Activated CD8-positive, alpha-beta T cell treated with anti-CD3 and anti-CD28 coated beads for 36 hours (primary cell): ENCODE measurements around the gene TERC. TPM values are rescaled to one million over a fixed set of nuclear protein-coding genes. Genes with fewer than 3 reads are reported as not detected.
A peak's percentile ranks its signal among the peaks of the same experiment; 100 is the strongest.

ENCODE experiments used
- ATAC-seq: fragments of 200-7000 bp; cut with Tn5 transposase; one replicate; pipeline ENCODE4 v1.10.0; 2021; ENCODE audit warnings: mild to moderate bottlenecking, moderate library complexity
- CTCF ChIA-PET: fragments of 350-600 bp; sonication (Branson Sonifier 250); formaldehyde crosslinking; loops from one replicate; lab custom pipeline; 2021; ENCODE audit warnings: antibody characterized with exemption; lab: Charles Lee
- POLR2A ChIA-PET: fragments of 350-600 bp; sonication (Branson Sonifier 250); formaldehyde crosslinking; loops from one replicate; lab custom pipeline; 2021; ENCODE audit warnings: antibody characterized with exemption; lab: Charles Lee
- DNase-seq: peaks from one replicate; pipeline ENCODE4 v3.0.0-alpha.2; 2020
- H3K27ac Mint-ChIP-seq: one replicate; pipeline ENCODE4 v1.8.0; 2021; ENCODE audit warnings: mild to moderate bottlenecking, mixed read lengths
- H3K27me3 Mint-ChIP-seq: one replicate; pipeline ENCODE4 v1.8.0; 2021; ENCODE audit warnings: mixed read lengths
- H3K36me3 Mint-ChIP-seq: one replicate; pipeline ENCODE4 v1.8.0; 2021; ENCODE audit warnings: low read depth, mixed read lengths
- H3K4me1 Mint-ChIP-seq: one replicate; pipeline ENCODE4 v1.8.0; 2021; ENCODE audit warnings: low read depth, mixed read lengths
- H3K4me3 Mint-ChIP-seq: one replicate; pipeline ENCODE4 v1.8.0; 2021; ENCODE audit warnings: mild to moderate bottlenecking, moderate library complexity, mixed read lengths
- H3K9me3 Mint-ChIP-seq: one replicate; pipeline ENCODE4 v1.8.0; 2021; ENCODE audit warnings: mixed read lengths
- CTCF ChIP-seq: fragments of 200-600 bp; IDR thresholded peaks from one replicate; pipeline ENCODE4 v1.8.0; 2022; ENCODE audit warnings: antibody characterized with exemption, mild to moderate bottlenecking
- intact Hi-C: fragments of 100-400 bp; cut with micrococcal nuclease; formaldehyde crosslinking; loops from one replicate; pipeline ENCODE4 v1.10.0; 2022
- total RNA-seq, 2 experiments: library from RNA; stranded (reverse); gene quantifications; one replicate each; pipeline ENCODE4 v1.2.3, GENCODE V29; 2021

The TERC gene
- total RNA-seq, 2 experiments from 2014 or later, result 21.7 to 29.0 TPM

- DNase-seq (no peak), ATAC-seq (no peak)
- H3K4me3 Mint-ChIP-seq, result no peak overlapping the region
- ChIA-PET POLR2A (interaction anchor here (0.6 kb wide), 1 partner anchor 213 kb away, joined by 5 read pairs; no protein-coding TSS in a partner anchor), CTCF (interaction anchor here (0.8 to 1.2 kb wide), 2 partner anchors 8 to 9 kb away, joined by 3 read pairs; no protein-coding TSS in a partner anchor)
- intact Hi-C loops, result no loop called here
- no peaks in the 10 kb centered on the region for H3K36me3 Mint-ChIP-seq
- no peak overlapping the region for H3K27ac Mint-ChIP-seq
- peaks cover 7% of the 10 kb centered on the region for H3K27me3 Mint-ChIP-seq
- peaks cover 2% of the 10 kb centered on the region for H3K9me3 Mint-ChIP-seq
- H3K4me1 Mint-ChIP-seq, result peaks cover 17% of the 10 kb centered on the region
- TF ChIP-seq CTCF, result no peak
Measured at GRCh38 chr3:169754711-169755110, 10.1 kb downstream of the TERC start.

DNA sequence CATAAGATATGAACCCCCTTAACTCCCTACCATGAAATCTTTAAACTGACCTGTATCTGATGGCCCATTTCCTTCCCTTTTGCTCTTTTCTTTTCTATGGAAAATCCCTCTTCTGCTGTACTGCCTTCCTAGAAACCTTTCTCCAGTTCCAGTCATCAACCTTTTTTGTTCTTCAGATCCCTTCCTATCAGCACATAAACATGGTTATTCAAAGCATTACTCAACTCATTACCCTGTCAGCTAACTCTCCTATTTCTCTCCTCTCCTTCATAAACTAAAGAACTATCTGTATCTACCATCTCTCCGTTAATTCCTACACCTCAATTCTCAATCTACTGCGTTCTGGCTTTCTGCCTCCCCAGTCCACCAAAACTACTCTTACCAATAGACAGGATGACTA lies 13.0 kb downstream of the TERC start:
- POLR2A ChIA-PET, result no interaction called here
- H3K4me3 Mint-ChIP-seq, result no peak overlapping the region
- intact Hi-C loops, result no loop called here

DNA sequence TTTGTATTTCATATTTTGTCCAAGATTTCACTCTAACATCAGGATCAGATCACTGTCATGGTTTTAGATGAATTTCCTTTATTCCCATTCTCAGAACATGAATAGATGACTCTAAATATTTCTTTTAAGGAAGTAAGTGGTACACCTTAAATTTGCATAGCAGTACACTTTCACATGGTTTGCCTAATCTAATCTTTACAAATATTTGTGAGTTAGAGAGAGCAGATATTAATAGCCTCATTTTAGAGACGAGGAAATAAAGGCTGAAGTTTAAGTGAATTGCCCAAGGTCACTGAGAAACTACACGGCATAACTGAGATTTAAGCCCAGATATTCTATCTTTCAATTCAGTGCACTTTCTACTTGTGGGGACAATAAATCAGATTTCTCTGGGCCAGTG lies 14.2 kb downstream of the TERC start:
- ChIA-PET CTCF (no interaction called here), POLR2A (no interaction called here)
- DNase-seq (no peak), ATAC-seq (no peak)
- no peak overlapping the region for H3K4me3 Mint-ChIP-seq
- H3K36me3 Mint-ChIP-seq, result no peaks in the 10 kb centered on the region
- H3K4me1 Mint-ChIP-seq, result peaks cover 7% of the 10 kb centered on the region
- H3K27ac Mint-ChIP-seq, result no peak overlapping the region
- no peaks in the 10 kb centered on the region for H3K9me3 Mint-ChIP-seq
- intact Hi-C loops, result no loop called here
- TF ChIP-seq CTCF, result no peak
- H3K27me3 Mint-ChIP-seq, result peaks cover 33% of the 10 kb centered on the region

More for the DNA sequence above, 13.0 kb downstream of the TERC start:
- H3K9me3 Mint-ChIP-seq, result no peaks in the 10 kb centered on the region
- TF ChIP-seq CTCF, result no peak
- no peaks in the 10 kb centered on the region for H3K36me3 Mint-ChIP-seq
- ATAC-seq, result no peak
- peaks cover 25% of the 10 kb centered on the region for H3K27me3 Mint-ChIP-seq
- no peak overlapping the region for H3K27ac Mint-ChIP-seq
- DNase-seq, result no peak
- peaks cover 7% of the 10 kb centered on the region for H3K4me1 Mint-ChIP-seq
- CTCF ChIA-PET, result no interaction called here

DNA sequence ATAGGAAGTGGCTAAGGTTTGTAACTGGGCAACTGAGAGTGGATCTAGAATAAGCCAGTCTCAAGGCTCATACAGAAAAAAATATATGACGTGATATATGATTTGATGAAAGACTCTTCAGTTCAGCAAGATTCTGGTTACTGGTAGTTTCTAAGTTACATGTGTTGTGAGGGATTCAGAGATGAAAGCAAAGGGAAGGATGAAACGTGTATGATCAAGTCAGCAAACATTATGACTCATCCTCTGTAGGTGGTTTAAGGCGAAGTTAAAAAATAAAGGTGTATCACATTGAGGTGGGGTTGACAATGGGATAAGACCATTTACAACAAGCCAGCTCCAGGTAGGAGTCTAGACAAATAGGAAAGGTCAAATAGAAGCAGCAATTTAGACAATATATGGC lies 16.2 kb downstream of the TERC start:
- no peak for DNase-seq
- intact Hi-C loops, result no loop called here
- ChIA-PET CTCF (no interaction called here), POLR2A (interaction anchor here (1.2 kb wide), 1 partner anchor 599 kb away, joined by 3 read pairs; no protein-coding TSS in a partner anchor)
- no peak for TF ChIP-seq CTCF
- peak; percentile 82 for ATAC-seq
- Mint-ChIP-seq H3K9me3 (no peaks in the 10 kb centered on the region), H3K36me3 (no peaks in the 10 kb centered on the region), H3K27ac (no peak overlapping the region), H3K4me1 (peaks cover 10% of the 10 kb centered on the region), H3K27me3 (peaks cover 35% of the 10 kb centered on the region), H3K4me3 (no peak overlapping the region)

GRCh38 chr3:169746924-169747323 lies 17.9 kb downstream of the TERC start:
- intact Hi-C loops, result no loop called here
- ATAC-seq (no peak), DNase-seq (no peak)
- Mint-ChIP-seq H3K9me3 (no peaks in the 10 kb centered on the region), H3K36me3 (no peaks in the 10 kb centered on the region), H3K27me3 (peaks cover 33% of the 10 kb centered on the region), H3K27ac (no peak overlapping the region), H3K4me3 (no peak overlapping the region), H3K4me1 (peaks cover 10% of the 10 kb centered on the region)
- TF ChIP-seq CTCF, result no peak
- ChIA-PET CTCF (interaction anchor here (1.0 kb wide), 1 partner anchor 8 kb away, joined by 3 read pairs; no protein-coding TSS in a partner anchor), POLR2A (interaction anchor here (1.3 kb wide), 1 partner anchor 17 kb away, joined by 4 read pairs; no protein-coding TSS in a partner anchor)
